ENCODE results near the gene OR52B2.

The OR52B2 gene

DNA sequence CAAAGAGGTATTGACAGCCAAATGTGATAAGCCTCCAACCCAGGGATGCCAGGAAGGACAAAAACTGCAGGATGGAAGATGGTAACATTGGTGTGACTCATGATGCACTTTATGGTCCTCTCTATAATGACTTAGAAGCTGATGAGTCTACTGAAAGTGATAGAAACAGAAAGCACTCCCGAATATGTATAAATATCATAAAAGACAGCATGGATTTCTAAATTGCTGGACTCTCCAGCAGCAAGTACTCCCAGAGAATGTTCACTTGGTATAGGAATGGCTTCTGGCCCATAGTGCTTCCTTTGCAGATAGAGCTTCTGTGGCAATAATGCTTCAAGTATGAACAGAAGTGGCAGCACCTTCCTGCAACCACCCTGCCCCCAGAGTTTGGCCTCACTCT lies at the start of gene OR52B2:
Gene OR52B2 (minus strand): TSS at position 101 of the 400 bp plus-strand sequence. CDS start 0 bp downstream, at position 101.
- DNase-seq: no peak

DNA sequence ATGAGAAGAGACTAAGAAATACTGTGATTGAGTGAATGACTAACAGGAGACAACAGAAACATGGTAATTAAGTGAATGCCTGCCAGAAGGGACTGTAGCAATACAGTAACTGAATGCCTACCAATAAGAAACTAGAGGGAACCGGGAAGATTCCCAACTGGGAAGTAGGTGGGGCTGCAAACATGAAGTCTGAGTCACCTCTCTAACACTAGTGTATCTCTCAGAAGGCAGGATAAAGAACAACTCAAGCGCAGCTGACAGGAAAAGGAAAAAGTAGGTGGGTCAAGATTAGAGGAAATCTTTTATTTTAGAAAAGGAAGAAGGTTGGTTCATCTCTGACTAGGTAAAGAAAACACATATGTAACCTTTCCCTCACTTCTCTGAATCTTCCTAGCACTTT lies 49.2 kb upstream of the OR52B2 start:
- no peak for DNase-seq

DNA sequence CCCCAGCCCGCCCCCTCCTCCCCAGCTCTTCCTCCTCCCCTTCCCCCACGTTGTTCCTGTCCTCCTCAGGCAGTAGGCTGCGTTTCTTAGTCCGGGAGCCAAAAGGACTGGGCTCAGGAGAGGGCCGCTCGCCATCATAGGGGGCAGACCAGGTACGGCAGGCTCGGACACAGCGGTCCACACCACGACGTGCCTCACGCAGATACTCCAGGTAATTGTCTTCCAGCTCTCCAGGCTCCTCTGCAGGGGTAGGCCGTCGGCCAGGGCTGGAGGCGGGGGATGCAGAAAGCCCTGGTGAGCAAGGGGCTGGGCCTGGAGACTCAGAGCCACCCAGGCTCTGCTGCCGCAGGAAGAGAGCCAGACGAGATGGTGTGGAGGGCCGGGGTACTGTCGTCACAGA lies 47.6 kb upstream of the OR52B2 start:
- no peak for DNase-seq

DNA sequence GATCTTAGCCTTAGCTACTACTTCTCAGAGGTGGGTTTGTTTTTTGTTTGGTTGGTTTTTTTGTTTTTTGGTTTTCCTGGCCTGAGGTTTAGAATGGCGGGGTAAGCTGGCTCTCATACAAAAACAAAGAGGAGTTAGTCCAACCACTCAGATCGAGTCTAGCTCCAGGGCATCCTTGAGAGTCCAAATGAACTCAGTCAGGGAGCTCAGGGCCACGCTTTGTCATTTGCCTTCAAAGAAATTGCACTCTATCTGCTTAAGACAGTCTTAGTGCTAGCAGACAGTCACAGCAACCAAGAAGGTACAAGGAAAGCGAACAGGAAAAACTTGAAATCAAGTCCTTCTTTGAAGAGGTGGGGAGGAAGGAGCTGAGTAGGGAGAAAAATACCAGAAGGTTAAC lies 46.4 kb upstream of the OR52B2 start:
- no peak for DNase-seq

DNA sequence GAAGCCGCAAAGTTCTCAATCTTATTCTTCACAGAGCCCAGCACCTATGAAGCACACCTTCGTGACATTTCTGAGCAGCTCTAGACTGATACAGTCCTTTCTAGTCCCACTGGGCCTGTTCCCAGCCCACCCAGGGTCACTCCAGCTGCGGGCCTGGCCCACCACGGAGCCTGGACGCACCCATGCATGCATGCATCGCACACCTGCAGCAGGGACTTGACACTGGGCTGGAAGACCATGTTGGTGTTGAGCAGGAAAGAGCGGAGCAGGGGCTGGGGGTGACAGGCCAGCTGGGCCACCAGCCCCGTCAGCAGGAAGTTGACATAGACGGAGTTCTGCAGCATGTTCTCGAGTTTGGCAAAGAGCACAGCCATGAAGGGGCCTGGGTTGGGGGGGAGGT lies 44.4 kb upstream of the OR52B2 start:
- DNase-seq: no peak

DNA sequence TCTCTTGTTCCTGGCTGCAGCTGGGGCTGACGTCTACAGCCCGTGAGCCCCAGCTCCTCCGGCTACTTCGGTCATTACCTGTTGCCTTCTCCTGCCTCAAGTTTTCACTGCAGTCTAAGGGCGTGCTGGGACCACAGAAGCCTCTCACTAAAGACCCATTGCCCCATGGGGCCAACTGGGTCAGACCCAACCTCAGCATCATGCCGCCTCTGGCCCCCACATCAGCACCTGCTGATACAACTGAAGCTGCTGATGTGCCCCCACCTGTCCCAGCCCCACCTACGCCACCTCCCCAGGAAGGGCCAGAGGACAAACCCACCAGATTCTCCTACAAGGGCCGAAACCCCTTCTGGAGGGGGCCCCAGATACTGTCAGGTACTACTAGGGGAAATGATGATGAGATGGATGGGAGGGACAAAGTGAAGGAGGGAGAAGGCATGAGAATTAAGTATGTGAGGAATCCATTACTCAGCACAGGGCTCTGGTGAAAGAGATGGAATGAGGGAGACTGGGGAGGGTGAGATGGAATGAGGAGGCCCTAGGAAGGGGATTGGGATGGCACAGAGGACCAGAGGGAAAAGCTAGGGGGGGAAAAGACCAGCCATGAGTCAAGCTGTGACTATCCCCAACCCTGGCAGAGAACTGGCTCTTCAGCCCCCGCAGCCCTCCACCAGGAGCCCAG lies 40.3 kb upstream of the OR52B2 start:
- DNase-seq: no peak

DNA sequence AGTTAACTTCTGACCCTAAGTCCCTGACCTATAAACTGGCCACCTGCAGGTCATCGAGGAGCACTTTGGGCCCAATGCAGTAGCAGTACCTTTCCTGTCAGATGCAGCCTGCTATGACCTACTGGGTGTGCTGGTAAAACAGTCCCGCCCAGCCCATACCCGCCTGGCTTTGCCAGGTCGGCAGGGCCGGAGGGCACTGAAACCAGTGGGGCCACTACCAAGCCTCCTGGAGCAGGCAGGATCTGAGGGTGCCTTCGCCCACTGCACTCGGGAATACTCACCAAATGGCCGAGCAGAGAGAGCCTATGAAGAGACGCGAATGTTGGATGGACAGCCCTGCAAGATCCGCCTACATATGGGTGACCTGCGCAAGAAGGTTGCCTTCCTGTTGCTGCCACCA lies 39.7 kb upstream of the OR52B2 start:
- DNase-seq: no peak

DNA sequence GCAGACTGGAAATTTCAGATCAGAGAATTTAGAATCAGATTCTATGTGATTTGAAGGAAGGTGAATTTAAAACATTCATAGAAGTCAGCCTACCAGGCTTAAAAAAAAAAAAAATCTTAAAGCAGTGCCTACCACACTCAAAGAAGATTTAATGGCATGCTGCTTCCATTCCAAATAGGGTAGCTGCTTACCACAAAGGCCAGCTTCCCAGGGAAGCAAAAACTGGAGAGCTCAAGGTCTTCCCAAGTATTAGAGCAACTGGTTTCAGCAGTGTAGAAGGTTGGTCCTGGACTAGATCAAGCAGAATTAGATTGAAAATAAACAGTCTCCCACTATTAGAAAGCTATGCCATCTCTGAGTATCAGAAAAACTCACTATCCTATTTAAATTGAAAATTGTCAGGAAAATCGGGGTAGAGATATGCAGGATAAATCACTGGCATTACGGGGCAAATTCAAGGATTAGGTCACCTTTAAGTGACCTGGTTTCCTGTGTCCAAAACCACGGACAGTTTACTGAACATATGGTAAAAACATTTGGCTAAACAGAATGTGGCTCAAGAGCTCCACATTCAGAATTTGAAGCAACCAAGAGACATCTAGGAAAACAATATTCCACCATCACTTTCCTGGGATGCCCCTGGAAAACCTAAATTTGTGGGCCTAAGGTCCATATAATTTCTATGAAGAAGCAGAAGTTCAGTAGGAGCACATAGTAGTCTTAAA lies 36.5 kb upstream of the OR52B2 start:
- no peak for DNase-seq

DNA sequence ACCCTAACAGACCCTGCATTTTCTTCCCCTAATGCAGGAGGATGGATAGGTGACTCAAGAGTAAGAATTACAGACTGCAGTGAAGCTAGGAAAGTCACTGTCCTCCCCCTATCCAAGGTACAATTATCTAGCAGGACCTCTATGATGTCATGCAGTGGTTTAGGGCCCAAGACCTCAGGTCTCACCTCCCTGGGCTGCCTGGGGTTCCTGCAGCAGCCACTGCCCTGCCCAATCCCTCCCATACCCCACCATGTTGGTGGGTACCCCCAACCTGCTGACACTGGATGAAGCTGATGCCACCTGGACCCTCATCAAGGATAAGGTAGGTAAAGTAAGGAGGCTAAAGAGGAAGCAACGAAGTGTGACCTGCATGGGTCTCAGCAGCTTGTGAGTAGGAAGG lies 35.2 kb upstream of the OR52B2 start, which contains the start of gene C11orf42:
Gene C11orf42 (plus strand): TSS at position 192 of the 400 bp plus-strand sequence. CDS start 59 bp downstream, at position 251.
- no peak for DNase-seq

DNA sequence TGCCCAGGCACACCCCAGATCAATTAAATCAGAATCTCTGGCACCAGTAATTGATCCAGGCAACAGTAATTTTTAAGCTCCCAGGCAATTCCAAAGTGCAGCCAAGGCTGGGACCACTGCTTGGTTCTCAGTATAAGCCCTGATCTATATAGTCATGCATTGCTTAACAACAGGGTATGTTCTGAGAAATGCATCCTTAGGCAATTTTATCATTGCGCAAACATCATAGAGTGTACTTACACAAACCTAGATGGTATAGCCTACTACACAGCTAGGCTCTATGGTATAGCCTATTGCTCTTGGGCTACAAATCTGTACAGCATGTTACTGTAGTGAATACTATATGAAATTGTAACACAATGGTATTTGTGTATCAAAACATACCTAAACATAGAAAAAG lies 34.6 kb upstream of the OR52B2 start:
- no peak for DNase-seq

DNA sequence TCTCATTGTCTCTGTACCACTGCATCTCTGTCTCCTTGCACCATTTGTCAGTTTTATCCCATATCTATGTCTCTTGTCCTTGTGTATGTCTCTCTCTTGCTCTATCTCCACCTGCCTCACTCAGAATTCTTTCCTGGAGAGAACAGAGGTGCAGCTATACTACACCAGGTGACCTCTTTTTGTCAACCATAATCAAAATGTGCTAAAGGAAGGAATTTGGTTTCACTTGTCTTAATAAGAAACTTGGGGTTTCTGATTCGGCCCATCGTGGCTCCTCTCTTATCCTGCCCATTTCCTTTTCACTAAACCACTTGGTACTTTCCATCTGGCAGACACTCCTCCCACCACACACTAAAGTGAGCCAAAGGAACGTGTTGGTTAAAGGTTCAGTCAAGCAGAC lies 33.2 kb upstream of the OR52B2 start:
- DNase-seq: no peak

DNA sequence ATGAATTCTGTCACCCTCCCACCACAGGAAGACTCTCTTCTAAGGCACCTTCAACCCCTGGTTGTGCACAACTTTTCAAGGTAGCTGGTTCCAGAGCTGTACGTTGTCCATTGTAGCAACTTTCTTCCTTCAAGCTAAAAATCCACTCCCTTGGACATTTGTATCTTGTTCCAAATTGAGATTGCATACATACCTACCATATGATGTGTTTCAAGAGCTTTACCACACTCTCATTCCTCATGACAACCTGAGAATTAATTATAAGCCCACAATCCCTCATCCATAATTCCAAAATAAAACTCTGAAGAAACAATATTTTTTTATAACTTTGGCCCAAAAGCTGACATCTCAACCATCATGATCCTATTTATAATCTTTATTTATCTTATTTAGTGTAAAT lies 31.9 kb upstream of the OR52B2 start:
- DNase-seq: no peak

DNA sequence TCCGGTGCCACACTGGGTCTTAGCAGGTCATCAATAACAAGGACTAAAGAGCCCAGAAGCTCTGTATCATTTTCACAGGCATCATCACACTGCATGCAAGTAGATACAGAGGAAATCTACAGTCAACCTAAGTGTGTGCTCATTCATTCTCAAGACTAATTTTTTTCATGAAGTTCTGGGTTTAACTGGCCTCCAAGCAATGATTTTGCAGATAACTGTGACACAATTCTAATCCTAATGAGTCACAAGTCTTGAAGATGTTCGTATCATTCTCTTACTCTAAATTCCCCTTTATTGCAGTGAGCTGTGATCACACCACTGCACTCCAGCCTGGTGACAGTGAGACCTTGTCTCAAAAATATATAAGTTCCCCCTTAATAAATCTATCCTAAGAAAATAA lies 31.4 kb upstream of the OR52B2 start:
- no peak for DNase-seq

DNA sequence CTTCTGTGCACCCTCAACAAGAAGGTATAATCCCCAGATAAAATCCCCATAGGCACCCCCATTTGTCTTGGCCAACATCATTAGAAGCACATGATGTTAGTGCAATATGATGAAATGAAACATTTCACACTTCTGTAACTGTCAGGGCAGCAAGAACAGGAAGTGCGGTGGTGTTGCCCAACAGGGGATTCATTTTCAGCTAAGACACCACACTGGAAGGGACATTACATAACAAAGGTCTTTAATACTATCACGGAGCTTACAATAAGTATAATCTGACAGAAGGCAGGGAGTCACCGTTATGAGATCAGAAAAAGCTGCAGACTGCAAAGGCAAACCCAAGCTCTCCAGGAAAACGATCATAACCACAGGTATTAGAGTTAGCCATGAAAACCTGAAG lies 30.8 kb upstream of the OR52B2 start:
- DNase-seq: no peak

DNA sequence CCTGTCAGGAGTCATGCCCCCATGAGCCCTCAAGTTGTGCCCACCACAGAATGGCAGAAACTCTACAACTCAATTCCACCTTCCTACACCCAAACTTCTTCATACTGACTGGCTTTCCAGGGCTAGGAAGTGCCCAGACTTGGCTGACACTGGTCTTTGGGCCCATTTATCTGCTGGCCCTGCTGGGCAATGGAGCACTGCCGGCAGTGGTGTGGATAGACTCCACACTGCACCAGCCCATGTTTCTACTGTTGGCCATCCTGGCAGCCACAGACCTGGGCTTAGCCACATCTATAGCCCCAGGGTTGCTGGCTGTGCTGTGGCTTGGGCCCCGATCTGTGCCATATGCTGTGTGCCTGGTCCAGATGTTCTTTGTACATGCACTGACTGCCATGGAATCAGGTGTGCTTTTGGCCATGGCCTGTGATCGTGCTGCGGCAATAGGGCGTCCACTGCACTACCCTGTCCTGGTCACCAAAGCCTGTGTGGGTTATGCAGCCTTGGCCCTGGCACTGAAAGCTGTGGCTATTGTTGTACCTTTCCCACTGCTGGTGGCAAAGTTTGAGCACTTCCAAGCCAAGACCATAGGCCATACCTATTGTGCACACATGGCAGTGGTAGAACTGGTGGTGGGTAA lies 29.2 kb upstream of the OR52B2 start, which contains the start of gene OR52W1:
Gene OR52W1 (plus strand): TSS at position 51 of the 637 bp plus-strand sequence. CDS start 0 bp downstream, at position 51.
- DNase-seq: no peak

DNA sequence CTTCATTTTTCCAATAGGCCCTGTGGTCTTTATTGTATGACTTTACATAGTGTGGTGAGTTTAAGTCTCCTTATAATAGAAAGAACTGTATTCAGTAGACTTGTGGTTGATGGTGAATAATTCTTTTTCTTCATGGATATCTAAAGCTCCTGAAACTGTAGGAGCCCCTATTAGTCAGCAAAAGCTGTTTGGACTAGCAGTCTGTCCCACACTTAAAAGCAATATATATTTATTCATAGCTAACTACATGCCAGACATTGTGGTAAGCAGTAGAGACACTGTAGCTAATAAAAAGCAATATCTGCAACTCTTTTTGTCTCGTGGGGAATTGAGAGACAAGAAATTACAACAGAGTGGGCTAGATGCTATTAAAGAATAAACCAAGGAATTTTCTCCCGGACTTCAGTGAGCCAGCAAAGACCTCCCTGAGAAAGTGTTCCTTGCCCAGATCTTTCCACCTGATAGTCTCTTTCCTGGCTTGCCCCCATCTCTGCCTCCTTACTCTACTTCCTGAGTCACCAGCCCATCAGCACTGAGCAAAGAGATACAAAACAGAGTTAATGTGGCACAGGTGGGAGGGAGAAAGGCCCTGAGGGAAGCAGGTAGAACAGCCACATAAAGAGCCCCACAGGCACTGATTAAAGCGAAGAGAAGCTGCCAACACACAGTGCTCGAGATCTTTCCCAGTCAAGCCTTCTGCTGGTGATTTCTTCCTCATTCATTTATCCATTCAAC lies 27.5 kb upstream of the OR52B2 start:
- DNase-seq: no peak

DNA sequence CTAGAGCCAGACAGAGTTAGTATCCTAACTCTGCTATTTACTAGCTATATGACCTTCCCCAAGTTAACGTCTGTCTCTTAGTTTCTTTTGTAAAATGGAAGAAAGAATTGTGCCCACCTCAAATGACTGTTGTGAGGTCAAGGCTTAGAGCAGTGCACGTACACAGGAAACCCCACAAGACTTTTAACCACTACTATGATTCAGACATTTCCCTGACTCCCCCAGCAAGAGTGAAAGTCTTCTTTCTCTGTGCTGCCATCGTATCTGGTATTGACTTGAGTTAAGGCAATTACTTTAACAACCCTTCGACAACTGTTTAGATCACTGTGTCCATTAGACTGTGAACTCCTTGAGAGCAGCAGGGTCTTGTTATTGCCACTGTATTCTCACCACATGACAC lies 26.3 kb upstream of the OR52B2 start:
- no peak for DNase-seq

DNA sequence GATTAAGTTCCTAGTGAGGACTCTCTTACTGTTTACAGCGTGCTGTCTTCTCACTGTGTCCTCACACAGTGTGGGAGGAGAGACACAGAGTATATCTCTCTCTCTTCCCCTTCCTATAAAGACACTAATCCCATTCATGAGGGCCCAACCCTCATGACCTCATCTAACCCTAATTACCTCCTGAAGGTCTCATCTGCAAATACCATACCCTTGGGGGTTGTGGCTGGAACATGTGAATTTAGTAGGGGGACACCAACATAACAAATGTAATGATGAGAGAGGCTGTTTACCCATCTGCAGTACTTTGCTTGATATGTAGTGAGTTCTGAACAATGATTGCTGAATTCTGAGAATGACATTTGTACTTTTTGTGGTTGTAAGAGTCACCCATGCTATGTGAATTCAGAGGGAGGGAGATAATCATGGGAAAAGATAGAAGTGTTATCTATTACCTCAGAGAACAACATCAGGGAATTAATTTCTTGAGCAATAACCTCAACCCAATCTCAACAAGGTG lies 24.0 kb upstream of the OR52B2 start:
- DNase-seq: no peak

DNA sequence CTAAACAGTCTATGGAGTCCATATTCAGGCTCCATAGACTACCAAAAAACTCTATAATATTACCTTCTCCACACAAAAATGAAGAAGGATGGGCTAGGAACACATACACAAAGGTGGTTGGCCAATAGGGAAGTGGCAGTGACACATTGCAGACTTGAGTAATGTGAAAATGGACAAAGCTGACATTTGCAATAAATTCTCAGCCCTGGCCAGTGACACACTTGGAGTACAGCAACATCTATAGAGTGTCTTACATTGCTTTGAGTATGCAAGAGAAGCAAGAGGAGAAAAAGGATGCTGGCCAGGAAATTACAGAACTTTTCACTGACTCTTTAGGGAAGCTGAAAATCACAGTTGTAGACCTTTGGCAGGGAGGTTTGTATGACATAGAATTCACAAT lies 21.6 kb upstream of the OR52B2 start:
- no peak for DNase-seq

DNA sequence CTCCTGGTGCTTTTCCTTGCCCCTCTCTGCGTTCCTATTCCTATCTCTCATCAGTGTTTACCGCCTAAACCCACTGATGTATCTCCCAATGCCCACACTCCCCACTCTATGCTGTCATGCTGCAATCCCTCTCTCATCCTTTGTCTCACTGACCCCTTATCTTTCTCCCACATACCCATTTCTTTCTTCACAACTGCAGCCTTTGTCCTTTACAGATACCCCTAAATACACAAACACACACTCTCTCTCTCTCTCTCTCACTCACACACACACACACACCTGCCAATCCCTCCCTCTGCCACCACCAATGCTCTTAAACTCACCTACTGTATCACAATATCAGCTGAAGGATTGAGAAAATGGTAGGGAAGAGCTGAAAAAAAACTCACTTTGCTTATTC lies 5.3 kb upstream of the OR52B2 start:
- no peak for DNase-seq

DNA sequence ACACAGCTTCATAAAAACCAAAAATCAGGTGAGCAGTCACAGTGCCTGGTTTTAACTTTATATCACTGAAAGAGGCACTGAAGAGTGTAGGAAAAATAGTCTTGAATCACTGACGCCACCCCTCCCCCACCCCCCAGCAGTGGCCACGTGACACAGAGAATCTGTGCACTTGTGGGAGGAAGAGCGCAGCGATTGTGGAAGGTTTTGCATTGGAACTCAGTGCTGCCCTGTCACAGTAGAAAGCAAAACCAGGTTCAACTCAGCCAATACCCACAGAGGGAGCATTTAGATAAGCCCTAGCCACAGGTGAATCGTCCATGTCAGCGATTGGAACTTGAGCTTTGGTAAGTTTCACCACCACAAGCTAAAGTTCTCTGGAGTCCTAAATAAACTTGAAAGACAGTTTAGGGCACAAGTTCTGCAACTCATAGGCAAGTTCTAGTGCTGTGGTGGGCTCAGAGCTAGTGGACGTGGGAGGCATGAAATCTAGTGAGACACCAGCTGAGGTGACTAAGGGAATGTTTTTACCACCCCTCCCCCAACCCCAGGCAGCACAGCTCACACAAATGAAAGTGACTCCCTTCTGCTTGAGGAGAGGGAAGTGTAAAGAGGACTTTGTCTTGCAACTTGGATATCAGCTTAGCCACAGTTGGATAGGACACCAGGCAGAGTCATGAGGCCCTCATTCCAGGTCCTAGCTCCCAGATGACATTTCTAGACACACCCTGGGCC lies 13.3 kb downstream of the OR52B2 start:
- DNase-seq: no peak

DNA sequence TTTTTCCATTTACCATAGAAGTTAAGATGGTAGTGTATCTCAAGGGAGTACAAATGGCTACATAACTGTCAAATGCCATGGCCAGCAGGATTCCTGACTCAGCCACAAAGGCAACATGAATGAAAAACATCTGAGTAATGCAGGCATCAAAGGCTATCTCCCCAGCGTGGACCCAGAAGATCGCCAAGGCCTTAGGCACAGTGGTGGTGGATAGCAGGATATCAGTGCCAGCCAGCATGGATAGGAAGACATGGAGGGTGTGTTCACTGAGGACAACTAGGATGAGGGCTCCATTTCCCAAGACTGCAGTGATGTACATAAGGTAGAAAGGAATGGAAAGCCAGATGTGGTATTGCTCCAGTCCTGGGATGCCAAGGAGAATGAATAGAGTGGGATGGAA lies 18.0 kb downstream of the OR52B2 start:
- DNase-seq: no peak
